Neuronal stem cell (in vitro differentiated cells): ENCODE measurements around the gene MRPL36.
"Not testable (repeated sequence)": the region's sequence is repeated elsewhere in the genome, so short reads cannot be mapped to it uniquely, and the experiment has no call there.

Source experiments
- DNase-seq: peaks from one replicate; pipeline ENCODE4 v3.0.0-alpha.2; 2013; ENCODE audit warnings: low spot score
- H2AFZ ChIP-seq: one replicate; pipeline ENCODE4 v1.6.1; 2013; ENCODE audit warnings: mild to moderate bottlenecking, low read length, inconsistent platforms
- H2AK5ac ChIP-seq: 2 replicates; pipeline ENCODE4 v1.6.1; 2013; ENCODE audit warnings: low read depth, mild to moderate bottlenecking, inconsistent platforms, low read length, moderate library complexity, mixed read lengths
- H2BK120ac ChIP-seq: 2 replicates; pipeline ENCODE4 v1.6.1; 2013; ENCODE audit warnings: low read depth, mild to moderate bottlenecking, inconsistent platforms, low read length, moderate library complexity, mixed read lengths
- H2BK12ac ChIP-seq: one replicate; pipeline ENCODE4 v1.6.1; 2013; ENCODE audit warnings: low read length, inconsistent platforms
- H2BK15ac ChIP-seq: 2 replicates; pipeline ENCODE4 v1.6.1; 2013; ENCODE audit warnings: mild to moderate bottlenecking, low read length, inconsistent platforms, mixed read lengths
- H2BK5ac ChIP-seq: one replicate; pipeline ENCODE4 v1.6.1; 2013; ENCODE audit warnings: inconsistent platforms, mild to moderate bottlenecking, low read length, moderate library complexity
- H3K14ac ChIP-seq: one replicate; pipeline ENCODE4 v1.6.1; 2013; ENCODE audit warnings: low read length, inconsistent platforms
- H3K18ac ChIP-seq: 2 replicates; pipeline ENCODE4 v1.6.1; 2013; ENCODE audit warnings: low read length, inconsistent platforms
- H3K23ac ChIP-seq: 2 replicates; pipeline ENCODE4 v1.6.1; 2013; ENCODE audit warnings: low read depth, mild to moderate bottlenecking, mixed read lengths, low read length, inconsistent platforms; ENCODE audit not compliant: poor library complexity
- H3K27ac ChIP-seq: replicated peaks from 3 replicates; pipeline ENCODE4 v1.5.1; 2013; ENCODE audit warnings: low read length, inconsistent platforms
- H3K27me3 ChIP-seq, 3 experiments: 2 replicates each; pipeline ENCODE4 v1.6.1; 2013; ENCODE audit warnings: low read length in 3 of 3, mild to moderate bottlenecking in 2 of 3, inconsistent platforms in 1 of 3, low read depth in 1 of 3, mixed read lengths in 1 of 3, moderate library complexity in 1 of 3; ENCODE audit not compliant: control insufficient read depth in 3 of 3, insufficient read depth in 3 of 3
- H3K36me3 ChIP-seq, 2 donors: replicated peaks in 1 of 2; 2 replicates each; pipeline ENCODE4 v1.6.1; 2013; ENCODE audit warnings: low read length in 2 of 2; ENCODE audit not compliant: control insufficient read depth in 2 of 2, insufficient read depth in 2 of 2
- H3K4ac ChIP-seq: 2 replicates; pipeline ENCODE4 v1.6.1; 2013; ENCODE audit warnings: inconsistent platforms, mild to moderate bottlenecking, low read length, moderate library complexity
- H3K4me1 ChIP-seq, 2 donors: 1 replicate in 1 of 2; 2 replicates in 1 of 2; pipeline ENCODE4 v1.6.1; 2013; ENCODE audit warnings: low read length in 2 of 2, low read depth in 1 of 2; ENCODE audit not compliant: control insufficient read depth in 2 of 2, insufficient read depth in 1 of 2
- H3K4me2 ChIP-seq: one replicate; pipeline ENCODE4 v1.6.1; 2013; ENCODE audit warnings: mild to moderate bottlenecking, low read length, inconsistent platforms; ENCODE audit not compliant: insufficient read depth, poor library complexity, severe bottlenecking
- H3K4me3 ChIP-seq, 2 donors: 2 replicates each; pipeline ENCODE4 v1.5.1; 2013; ENCODE audit warnings: low read length in 2 of 2, mild to moderate bottlenecking in 2 of 2, inconsistent platforms in 1 of 2, moderate library complexity in 1 of 2
- H3K79me1 ChIP-seq: one replicate; pipeline ENCODE4 v1.6.1; 2013; ENCODE audit warnings: low read depth, mild to moderate bottlenecking, inconsistent platforms, low read length, moderate library complexity
- H3K9ac ChIP-seq: one replicate; pipeline ENCODE4 v1.6.1; 2013; ENCODE audit warnings: mild to moderate bottlenecking, low read depth, low read length, inconsistent platforms; ENCODE audit not compliant: poor library complexity
- H3K9me3 ChIP-seq, 2 donors: replicated peaks in 1 of 2; 2 replicates each; pipeline versions ENCODE3 to v1.6.1; 2013; ENCODE audit warnings: low read length in 2 of 2, mild to moderate bottlenecking in 2 of 2, inconsistent platforms in 1 of 2, low read depth in 1 of 2, mixed read lengths in 1 of 2, moderate library complexity in 1 of 2; ENCODE audit not compliant: control insufficient read depth in 2 of 2, insufficient read depth in 1 of 2
- H4K8ac ChIP-seq: one replicate; pipeline ENCODE4 v1.6.1; 2013; ENCODE audit warnings: low read depth, mild to moderate bottlenecking, inconsistent platforms, low read length, moderate library complexity
- H4K91ac ChIP-seq: one replicate; pipeline ENCODE4 v1.6.1; 2013; ENCODE audit warnings: low read length, low read depth, mild to moderate bottlenecking, inconsistent platforms; ENCODE audit not compliant: poor library complexity
- WGBS, 2 donors: extraction: QIAGEN DNeasy Blood & Tissue Kit; methylation state at CpG; one replicate each; pipeline ENCODE4 v1.1.7; 2013; ENCODE audit warnings: missing lambda C conversion rate in 2 of 2, mixed read lengths in 1 of 2; ENCODE audit not compliant: insufficient read length in 2 of 2, insufficient replicate concordance in 1 of 2; ENCODE audit errors: extremely low coverage in 2 of 2; 5-methylcytosine and 5-hydroxymethylcytosine counted together

Gene MRPL36

GRCh38 chr5:1845696-1846095 lies 46.1 kb upstream of the MRPL36 start:
- Histone ChIP-seq H2BK120ac (no peak overlapping the region), H4K8ac (no peak overlapping the region), H3K14ac (no peak overlapping the region), H3K4me3 (no peak overlapping the region), H3K36me3 (peaks cover 0 to 1% of the 10 kb centered on the region in 2 donors), H2BK15ac (no peak overlapping the region), H3K4me2 (no peak overlapping the region), H3K27me3 (peaks cover 5 to 33% (median 5%) of the 10 kb centered on the region in 3 experiments), H3K27ac (no peak overlapping the region), H2AK5ac (no peak overlapping the region), H2BK12ac (no peak overlapping the region), H3K4ac (no peak overlapping the region), H3K4me1 (peaks cover 13 to 23% of the 10 kb centered on the region in 2 donors), H3K9me3 (no peaks in the 10 kb centered on the region), H2AFZ (no peak overlapping the region), H3K79me1 (no peaks in the 10 kb centered on the region), H4K91ac (no peak overlapping the region), H3K9ac (no peak overlapping the region), H2BK5ac (no peak overlapping the region), H3K18ac (no peak overlapping the region), H3K23ac (no peak overlapping the region)
- DNase-seq: no peak
- WGBS, 2 donors: no CpG with 5 or more reads among the region's 1 CpG

GRCh38 chr5:1844708-1845436 lies 45.2 kb upstream of the MRPL36 start:
- H2BK120ac ChIP-seq: no peak overlapping the region
- H2BK12ac ChIP-seq: no peak overlapping the region
- no peak overlapping the region for H3K18ac ChIP-seq
- H3K79me1 ChIP-seq: no peaks in the 10 kb centered on the region
- no peaks in the 10 kb centered on the region for H3K9me3 ChIP-seq
- peaks cover 3 to 25% (median 9%) of the 10 kb centered on the region in 3 experiments for H3K27me3 ChIP-seq
- H3K23ac ChIP-seq: no peak overlapping the region
- H3K9ac ChIP-seq: no peak overlapping the region
- H2BK5ac ChIP-seq: no peak overlapping the region
- H4K8ac ChIP-seq: no peak overlapping the region
- no peak overlapping the region for H3K4ac ChIP-seq
- peaks cover 7 to 15% of the 10 kb centered on the region in 2 donors for H3K4me1 ChIP-seq
- H3K27ac ChIP-seq: no peak overlapping the region
- WGBS, 2 donors: 100% methylated on average over 2 of the region's 5 CpGs; no CpG with 5 or more reads in 1 of the 2 donors
- no peak overlapping the region for H2AFZ ChIP-seq
- no peak overlapping the region for H4K91ac ChIP-seq
- H3K14ac ChIP-seq: no peak overlapping the region
- no peak overlapping the region for H3K4me2 ChIP-seq
- H2AK5ac ChIP-seq: no peak overlapping the region
- no peak overlapping the region for H3K4me3 ChIP-seq
- no peak overlapping the region for H2BK15ac ChIP-seq
- DNase-seq: no peak
- H3K36me3 ChIP-seq: peaks cover 0 to 1% of the 10 kb centered on the region in 2 donors

DNA sequence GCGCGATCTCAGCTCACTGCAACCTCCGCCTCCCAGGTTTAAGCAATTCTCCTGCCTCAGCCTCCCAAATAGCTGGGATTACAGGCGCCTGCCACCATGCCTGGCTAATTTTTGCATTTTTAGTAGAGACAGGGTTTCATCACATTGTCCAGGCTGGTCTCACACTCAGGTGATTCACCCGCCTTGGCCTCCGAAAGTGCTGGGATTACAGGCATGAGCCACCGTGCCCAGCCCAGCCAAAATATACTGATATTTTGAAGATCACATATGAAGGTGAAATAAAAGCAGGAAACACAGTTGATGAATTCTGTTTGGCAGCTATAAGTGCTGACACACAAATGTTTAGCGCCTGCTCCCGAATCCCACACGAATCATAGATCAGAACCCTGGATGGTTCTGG lies 44.1 kb upstream of the MRPL36 start:
- not testable (repeated sequence) for H2BK5ac ChIP-seq, H2AK5ac ChIP-seq, H4K91ac ChIP-seq, H2AFZ ChIP-seq, DNase-seq, H2BK12ac ChIP-seq, H3K9ac ChIP-seq, H3K36me3 ChIP-seq, H4K8ac ChIP-seq, H3K4me1 ChIP-seq, H2BK15ac ChIP-seq, H3K4ac ChIP-seq, H3K4me2 ChIP-seq, H3K79me1 ChIP-seq, H3K9me3 ChIP-seq, H2BK120ac ChIP-seq, H3K27ac ChIP-seq, H3K14ac ChIP-seq, H3K23ac ChIP-seq, H3K4me3 ChIP-seq, H3K18ac ChIP-seq
- peaks cover 0 to 14% (median 9%) of the 10 kb centered on the region in 3 experiments for H3K27me3 ChIP-seq
- WGBS, 2 donors: no CpG with 5 or more reads among the region's 10 CpGs

- H3K4ac ChIP-seq: no peak overlapping the region
- H3K14ac ChIP-seq: no peak overlapping the region
- DNase-seq: no peak
- H3K9ac ChIP-seq: no peak overlapping the region
- H3K79me1 ChIP-seq: no peaks in the 10 kb centered on the region
- no peaks in the 10 kb centered on the region for H3K9me3 ChIP-seq
- H3K27me3 ChIP-seq: peaks cover 0 to 9% (median 7%) of the 10 kb centered on the region in 3 experiments
- H3K23ac ChIP-seq: no peak overlapping the region
- H3K4me1 ChIP-seq: peaks cover 6 to 7% of the 10 kb centered on the region in 2 donors
- WGBS, 2 donors: no CpG with 5 or more reads among the region's 17 CpGs
- no peak overlapping the region for H2BK120ac ChIP-seq
- H4K8ac ChIP-seq: no peak overlapping the region
- peaks cover 0 to 1% of the 10 kb centered on the region in 2 donors for H3K36me3 ChIP-seq
- no peak overlapping the region for H3K18ac ChIP-seq
- H2AFZ ChIP-seq: no peak overlapping the region
- no peak overlapping the region for H4K91ac ChIP-seq
- no peak overlapping the region for H3K4me3 ChIP-seq
- H3K4me2 ChIP-seq: no peak overlapping the region
- H2AK5ac ChIP-seq: no peak overlapping the region
- no peak overlapping the region for H2BK5ac ChIP-seq
- no peak overlapping the region for H2BK15ac ChIP-seq
- H3K27ac ChIP-seq: no peak overlapping the region
- no peak overlapping the region for H2BK12ac ChIP-seq
These were observed 42.6 kb upstream of the MRPL36 start for GRCh38 chr5:1842004-1842819.
